A673 (cell line): Measurements from ENCODE around the gene TP53INP2.

Experiments
- EZH2 ChIP-seq: fragments of 200-600 bp; sonication (generic); IDR thresholded peaks from 2 replicates; pipeline ENCODE4 v1.6.1; 2017; ENCODE audit warnings: borderline replicate concordance, low read depth, mild to moderate bottlenecking, mixed read lengths, antibody characterized with exemption, low read length; ENCODE audit not compliant: poor library complexity, severe bottlenecking
- TF ChIP-seq, protein P1 (sequence below): fragments of 300-800, 200-600 bp; sonication (generic); conservative IDR thresholded peaks from 2 replicates; pipeline ENCODE4 v1.5.1; 2017; ENCODE audit warnings: low read depth, mild to moderate bottlenecking, antibody characterized with exemption, low read length, moderate library complexity, mixed read lengths

DNA sequence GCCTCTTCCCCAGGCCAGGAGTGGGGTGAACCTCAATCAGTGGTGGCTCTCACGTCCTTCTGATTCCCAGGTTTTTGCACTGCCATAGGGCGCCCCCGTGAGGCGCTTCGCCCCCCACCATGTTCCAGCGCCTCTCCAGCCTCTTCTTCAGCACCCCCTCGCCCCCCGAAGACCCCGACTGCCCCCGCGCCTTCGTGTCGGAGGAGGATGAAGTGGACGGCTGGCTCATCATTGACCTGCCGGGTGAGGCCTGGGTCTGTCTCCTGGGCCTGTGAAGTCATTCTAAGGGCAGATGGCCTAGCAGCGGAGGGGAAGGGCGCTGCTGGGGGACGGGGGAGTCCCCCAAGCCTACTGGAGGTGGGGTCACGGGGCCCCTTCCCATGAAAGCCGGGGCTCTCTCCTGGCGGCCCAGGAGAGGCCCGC is 4.5 kb downstream of the TP53INP2 start:
- TF ChIP-seq, protein P1, sequence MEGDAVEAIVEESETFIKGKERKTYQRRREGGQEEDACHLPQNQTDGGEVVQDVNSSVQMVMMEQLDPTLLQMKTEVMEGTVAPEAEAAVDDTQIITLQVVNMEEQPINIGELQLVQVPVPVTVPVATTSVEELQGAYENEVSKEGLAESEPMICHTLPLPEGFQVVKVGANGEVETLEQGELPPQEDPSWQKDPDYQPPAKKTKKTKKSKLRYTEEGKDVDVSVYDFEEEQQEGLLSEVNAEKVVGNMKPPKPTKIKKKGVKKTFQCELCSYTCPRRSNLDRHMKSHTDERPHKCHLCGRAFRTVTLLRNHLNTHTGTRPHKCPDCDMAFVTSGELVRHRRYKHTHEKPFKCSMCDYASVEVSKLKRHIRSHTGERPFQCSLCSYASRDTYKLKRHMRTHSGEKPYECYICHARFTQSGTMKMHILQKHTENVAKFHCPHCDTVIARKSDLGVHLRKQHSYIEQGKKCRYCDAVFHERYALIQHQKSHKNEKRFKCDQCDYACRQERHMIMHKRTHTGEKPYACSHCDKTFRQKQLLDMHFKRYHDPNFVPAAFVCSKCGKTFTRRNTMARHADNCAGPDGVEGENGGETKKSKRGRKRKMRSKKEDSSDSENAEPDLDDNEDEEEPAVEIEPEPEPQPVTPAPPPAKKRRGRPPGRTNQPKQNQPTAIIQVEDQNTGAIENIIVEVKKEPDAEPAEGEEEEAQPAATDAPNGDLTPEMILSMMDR = peak; percentile 80
- no peak for TF ChIP-seq EZH2
